ENCODE measurements around the gene TMEM150B.
A peak's percentile ranks its signal among the peaks of the same experiment; 100 is the strongest.

TMEM150B gene

GRCh38 chr19:55308281-55308680 lies 16.9 kb downstream of the TMEM150B start:
- Histone ChIP-seq H4K8ac (ENCODE audit: low read length) (no peak overlapping the region), H3K4me3 (ENCODE audit: insufficient read depth in 1 of 2, low read depth in 1 of 2, low read length in 2 of 2) (no peak overlapping the region), H3K4me1 (ENCODE audit: control insufficient read depth, insufficient read depth, low read depth, low read length) (peaks cover 4% of the 10 kb centered on the region), H2AK5ac (ENCODE audit: low read length, severe bottlenecking) (no peak overlapping the region), H3K14ac (ENCODE audit: low read length in 2 of 2) (no peak overlapping the region), H3K27ac (ENCODE audit: low read length, poor library complexity, severe bottlenecking) (no peak overlapping the region), H3K4me2 (ENCODE audit: low read length, poor library complexity, severe bottlenecking) (no peak overlapping the region), H2BK12ac (ENCODE audit: low read length in 2 of 2) (no peak overlapping the region), H3K36me3 (ENCODE audit: control insufficient read depth in 1 of 2, insufficient read depth in 2 of 2, low read depth in 1 of 2, low read length in 2 of 2) (peaks cover 40 to 76% of the 10 kb centered on the region in 2 experiments), H3K4ac (ENCODE audit: low read depth in 1 of 2, low read length in 2 of 2) (no peak overlapping the region), H3K23ac (ENCODE audit: low read length in 2 of 2) (no peak overlapping the region), H2BK5ac (ENCODE audit: low read depth, low read length, poor library complexity, severe bottlenecking) (no peak overlapping the region), H3K79me1 (replicated peaks; ENCODE audit: low read length, poor library complexity, severe bottlenecking) (no peaks in the 10 kb centered on the region), H3K18ac (ENCODE audit: low read depth in 1 of 2, low read length in 2 of 2) (no peak overlapping the region), H4K91ac (ENCODE audit: low read length) (no peak overlapping the region), H2BK15ac (ENCODE audit: low read depth, poor library complexity, severe bottlenecking) (no peak overlapping the region), H3K9ac (ENCODE audit: low read length) (no peak overlapping the region), H2BK120ac (ENCODE audit: low read depth, low read length) (no peak overlapping the region), H3K27me3 (ENCODE audit: control insufficient read depth in 1 of 2, insufficient read depth in 1 of 2, low read length in 2 of 2) (no peaks in the 10 kb centered on the region), H2AFZ (ENCODE audit: low read depth, low read length) (no peak overlapping the region), H3K9me3 (ENCODE audit: control insufficient read depth, low read length) (no peaks in the 10 kb centered on the region)
- WGBS, result 93% methylated on average over 4 of the region's 11 CpGs
- DNase-seq, result no peak

GRCh38 chr19:55306712-55307111 lies 18.4 kb downstream of the TMEM150B start:
- 84% methylated on average over 2 of the region's 3 CpGs for WGBS
- Histone ChIP-seq H4K8ac (ENCODE audit: low read length) (no peak overlapping the region), H2BK15ac (ENCODE audit: low read depth, poor library complexity, severe bottlenecking) (no peak overlapping the region)

GRCh38 chr19:55305983-55306562 lies 19.1 kb downstream of the TMEM150B start:
- H3K4me1 ChIP-seq (ENCODE audit: control insufficient read depth, insufficient read depth, low read depth, low read length), result peaks cover 11% of the 10 kb centered on the region
- no peak overlapping the region for H3K27ac ChIP-seq (ENCODE audit: low read length, poor library complexity, severe bottlenecking)
- H3K9me3 ChIP-seq (ENCODE audit: control insufficient read depth, low read length), result no peaks in the 10 kb centered on the region
- H2BK15ac ChIP-seq (ENCODE audit: low read depth, poor library complexity, severe bottlenecking), result no peak overlapping the region
- H3K18ac ChIP-seq (ENCODE audit: low read depth in 1 of 2, low read length in 2 of 2), result no peak overlapping the region
- no peak overlapping the region for H2BK120ac ChIP-seq (ENCODE audit: low read depth, low read length)
- H2AFZ ChIP-seq (ENCODE audit: low read depth, low read length), result no peak overlapping the region
- no peaks in the 10 kb centered on the region for H3K27me3 ChIP-seq (ENCODE audit: control insufficient read depth in 1 of 2, insufficient read depth in 1 of 2, low read length in 2 of 2)
- H4K8ac ChIP-seq (ENCODE audit: low read length), result no peak overlapping the region
- peaks cover 46 to 68% of the 10 kb centered on the region in 2 experiments for H3K36me3 ChIP-seq (ENCODE audit: control insufficient read depth in 1 of 2, insufficient read depth in 2 of 2, low read depth in 1 of 2, low read length in 2 of 2)
- no peak overlapping the region for H3K9ac ChIP-seq (ENCODE audit: low read length)
- H3K4me3 ChIP-seq (ENCODE audit: insufficient read depth in 1 of 2, low read depth in 1 of 2, low read length in 2 of 2), result no peak overlapping the region
- H2AK5ac ChIP-seq (ENCODE audit: low read length, severe bottlenecking), result no peak overlapping the region
- H4K91ac ChIP-seq (ENCODE audit: low read length), result no peak overlapping the region
- H2BK5ac ChIP-seq (ENCODE audit: low read depth, low read length, poor library complexity, severe bottlenecking), result no peak overlapping the region
- H3K14ac ChIP-seq (ENCODE audit: low read length in 2 of 2), result no peak overlapping the region
- H3K4ac ChIP-seq (ENCODE audit: low read depth in 1 of 2, low read length in 2 of 2), result no peak overlapping the region
- H3K4me2 ChIP-seq (ENCODE audit: low read length, poor library complexity, severe bottlenecking), result no peak overlapping the region
- DNase-seq, result no peak
- H3K23ac ChIP-seq (ENCODE audit: low read length in 2 of 2), result no peak overlapping the region
- H2BK12ac ChIP-seq (ENCODE audit: low read length in 2 of 2), result no peak overlapping the region
- 93% methylated on average over 17 of the region's 17 CpGs for WGBS
- no peaks in the 10 kb centered on the region for H3K79me1 ChIP-seq (replicated peaks; ENCODE audit: low read length, poor library complexity, severe bottlenecking)

More at GRCh38 chr19:55306712-55307111, 18.4 kb downstream of the TMEM150B start:
- H4K91ac ChIP-seq (ENCODE audit: low read length), result no peak overlapping the region
- H2AFZ ChIP-seq (ENCODE audit: low read depth, low read length), result no peak overlapping the region
- no peak overlapping the region for H2AK5ac ChIP-seq (ENCODE audit: low read length, severe bottlenecking)
- H2BK12ac ChIP-seq (ENCODE audit: low read length in 2 of 2), result no peak overlapping the region
- no peaks in the 10 kb centered on the region for H3K27me3 ChIP-seq (ENCODE audit: control insufficient read depth in 1 of 2, insufficient read depth in 1 of 2, low read length in 2 of 2)
- H3K4me1 ChIP-seq (ENCODE audit: control insufficient read depth, insufficient read depth, low read depth, low read length), result peaks cover 6% of the 10 kb centered on the region
- no peak overlapping the region for H3K4ac ChIP-seq (ENCODE audit: low read depth in 1 of 2, low read length in 2 of 2)
- DNase-seq, result no peak
- peaks cover 46 to 73% of the 10 kb centered on the region in 2 experiments for H3K36me3 ChIP-seq (ENCODE audit: control insufficient read depth in 1 of 2, insufficient read depth in 2 of 2, low read depth in 1 of 2, low read length in 2 of 2)
- H3K23ac ChIP-seq (ENCODE audit: low read length in 2 of 2), result no peak overlapping the region
- H2BK120ac ChIP-seq (ENCODE audit: low read depth, low read length), result no peak overlapping the region
- H3K4me2 ChIP-seq (ENCODE audit: low read length, poor library complexity, severe bottlenecking), result no peak overlapping the region
- H3K4me3 ChIP-seq (ENCODE audit: insufficient read depth in 1 of 2, low read depth in 1 of 2, low read length in 2 of 2), result no peak overlapping the region
- H3K79me1 ChIP-seq (replicated peaks; ENCODE audit: low read length, poor library complexity, severe bottlenecking), result no peaks in the 10 kb centered on the region
- no peaks in the 10 kb centered on the region for H3K9me3 ChIP-seq (ENCODE audit: control insufficient read depth, low read length)
- no peak overlapping the region for H3K18ac ChIP-seq (ENCODE audit: low read depth in 1 of 2, low read length in 2 of 2)
- no peak overlapping the region for H3K14ac ChIP-seq (ENCODE audit: low read length in 2 of 2)
- no peak overlapping the region for H2BK5ac ChIP-seq (ENCODE audit: low read depth, low read length, poor library complexity, severe bottlenecking)
- H3K27ac ChIP-seq (ENCODE audit: low read length, poor library complexity, severe bottlenecking), result no peak overlapping the region
- no peak overlapping the region for H3K9ac ChIP-seq (ENCODE audit: low read length)

- 83% methylated on average over 9 of the region's 9 CpGs for WGBS
- no peak overlapping the region for H3K9ac ChIP-seq (ENCODE audit: low read length)
These were observed 19.6 kb downstream of the TMEM150B start for GRCh38 chr19:55305491-55305890.

More at GRCh38 chr19:55305491-55305890, 19.6 kb downstream of the TMEM150B start:
- H3K4me3 ChIP-seq (ENCODE audit: insufficient read depth in 1 of 2, low read depth in 1 of 2, low read length in 2 of 2), result no peak overlapping the region
- no peak overlapping the region for H3K4me2 ChIP-seq (ENCODE audit: low read length, poor library complexity, severe bottlenecking)
- DNase-seq, result peak; percentile 30
- no peak overlapping the region for H3K27ac ChIP-seq (ENCODE audit: low read length, poor library complexity, severe bottlenecking)
- H3K18ac ChIP-seq (ENCODE audit: low read depth in 1 of 2, low read length in 2 of 2), result no peak overlapping the region
- no peak overlapping the region for H2BK12ac ChIP-seq (ENCODE audit: low read length in 2 of 2)
- H2BK15ac ChIP-seq (ENCODE audit: low read depth, poor library complexity, severe bottlenecking), result no peak overlapping the region
- H3K27me3 ChIP-seq (ENCODE audit: control insufficient read depth in 1 of 2, insufficient read depth in 1 of 2, low read length in 2 of 2), result no peaks in the 10 kb centered on the region
- H3K79me1 ChIP-seq (replicated peaks; ENCODE audit: low read length, poor library complexity, severe bottlenecking), result no peaks in the 10 kb centered on the region
- no peak overlapping the region for H4K91ac ChIP-seq (ENCODE audit: low read length)
- H3K9me3 ChIP-seq (ENCODE audit: control insufficient read depth, low read length), result no peaks in the 10 kb centered on the region
- peaks cover 46 to 66% of the 10 kb centered on the region in 2 experiments for H3K36me3 ChIP-seq (ENCODE audit: control insufficient read depth in 1 of 2, insufficient read depth in 2 of 2, low read depth in 1 of 2, low read length in 2 of 2)
- no peak overlapping the region for H3K4ac ChIP-seq (ENCODE audit: low read depth in 1 of 2, low read length in 2 of 2)
- no peak overlapping the region for H3K23ac ChIP-seq (ENCODE audit: low read length in 2 of 2)
- H2AK5ac ChIP-seq (ENCODE audit: low read length, severe bottlenecking), result no peak overlapping the region
- peaks cover 11% of the 10 kb centered on the region for H3K4me1 ChIP-seq (ENCODE audit: control insufficient read depth, insufficient read depth, low read depth, low read length)
- no peak overlapping the region for H2AFZ ChIP-seq (ENCODE audit: low read depth, low read length)
- no peak overlapping the region for H4K8ac ChIP-seq (ENCODE audit: low read length)
- H3K14ac ChIP-seq (ENCODE audit: low read length in 2 of 2), result no peak overlapping the region
- no peak overlapping the region for H2BK5ac ChIP-seq (ENCODE audit: low read depth, low read length, poor library complexity, severe bottlenecking)
- H2BK120ac ChIP-seq (ENCODE audit: low read depth, low read length), result no peak overlapping the region
